H1 (cell line): ENCODE measurements around the gene ARMH3. TPM values are rescaled to one million over a fixed set of nuclear protein-coding genes. Genes with fewer than 3 reads are reported as not detected.

Experiments used
- HDAC2 ChIP-seq, 2 experiments: fragments of 300-600 bp in 1 of 2; sonication (generic) in 1 of 2; IDR thresholded peaks; 2 replicates each; pipeline ENCODE4 v1.6.1; 2011 to 2012; ENCODE audit warnings: low read depth in 2 of 2, low read length in 2 of 2, mild to moderate bottlenecking in 2 of 2, moderate library complexity in 2 of 2, borderline replicate concordance in 1 of 2, inconsistent platforms in 1 of 2
- PHF8 ChIP-seq: fragments of 200-600 bp; sonication (generic); conservative IDR thresholded peaks from 2 replicates; pipeline ENCODE4 v1.7.1; 2012; ENCODE audit warnings: low read depth, mild to moderate bottlenecking, inconsistent platforms, low read length, moderate library complexity
- ZNF274 ChIP-seq: IDR thresholded peaks from 2 replicates; pipeline ENCODE4 v1.7.0; 2012; ENCODE audit warnings: low read length, borderline replicate concordance; ENCODE audit errors: extremely low read depth
- polyA plus RNA-seq, 7 experiments: library from polyadenylated mRNA; depleted of rRNA in 3 of 7; stranded (reverse) in 5 of 7; unstranded in 2 of 7; fragments of >200 nt in 5 of 7; fragments of 200-250 nt in 2 of 7; gene quantifications; 1 replicate in 5 of 7; 2 replicates in 1 of 7; 4 replicates in 1 of 7; pipeline versions ENCODE4 v1.2.1 to v1.2.3, GENCODE V29; 2011 to 2013; ENCODE audit warnings: missing spikeins in 2 of 7, mixed read lengths in 2 of 7
- total RNA-seq: library from RNA; stranded (reverse); fragmentation: NEBNext Ultra II Directional; extraction: Animal tissue kit (Norgen Biotek cat#: 25700); gene quantifications from 2 replicates; pipeline ENCODE4 v1.2.1, GENCODE V29; 2021
- TF ChIP-seq, protein P1 (sequence below): IDR thresholded peaks from 2 replicates; pipeline ENCODE4 v1.6.1; 2012; ENCODE audit warnings: inconsistent platforms

Gene ARMH3
- total and polyA plus RNA-seq, 2 of the 8 experiments (the other 6 are each of a cell fraction or from before 2014, with no cell fraction given) = 11.6 to 18.3 TPM

DNA sequence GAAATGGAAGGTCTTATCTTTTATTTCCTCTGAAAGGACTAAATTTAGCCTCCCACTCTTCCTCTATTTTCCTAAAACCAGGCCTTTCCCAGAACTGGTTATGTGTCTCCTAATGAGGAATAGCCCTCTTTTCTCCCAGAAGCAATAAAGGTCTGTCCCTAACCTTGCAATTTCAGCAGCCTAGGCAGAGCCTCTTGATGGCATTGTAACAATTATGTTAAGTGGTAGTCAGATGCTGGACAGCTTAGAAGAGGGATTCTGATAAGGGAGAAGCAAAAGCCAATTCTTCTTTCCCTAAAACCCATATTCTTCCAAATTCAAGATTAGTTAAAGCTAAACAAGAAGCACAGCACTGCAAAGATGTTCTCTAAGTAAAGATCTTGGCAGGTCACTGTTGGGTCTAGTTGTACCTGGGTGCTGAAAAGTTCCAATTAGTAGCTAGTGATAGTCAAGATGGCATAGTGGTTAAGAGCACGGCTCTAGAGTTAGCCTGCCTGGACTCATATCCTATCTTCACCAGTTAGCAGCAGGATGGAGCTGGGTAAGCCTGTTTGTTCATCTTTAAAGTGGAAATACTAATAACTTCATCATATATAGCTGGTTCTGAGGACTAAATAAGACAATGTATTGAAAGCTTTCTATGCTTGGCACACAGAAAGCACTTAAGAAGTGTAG, 198.0 kb downstream of the ARMH3 start (continued):
- no peak for TF ChIP-seq HDAC2 (IDR thresholded peaks at IDR 0.05; ENCODE audit: borderline replicate concordance in 1 of 2, low read depth in 2 of 2, low read length in 2 of 2)
- no peak for TF ChIP-seq ZNF274
- TF ChIP-seq, protein P1, sequence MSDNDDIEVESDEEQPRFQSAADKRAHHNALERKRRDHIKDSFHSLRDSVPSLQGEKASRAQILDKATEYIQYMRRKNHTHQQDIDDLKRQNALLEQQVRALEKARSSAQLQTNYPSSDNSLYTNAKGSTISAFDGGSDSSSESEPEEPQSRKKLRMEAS = no peak
- no peak for TF ChIP-seq PHF8
